Retinal pigment epithelial cell (primary cell): ENCODE results near the gene RMC1.
"Not testable (repeated sequence)": the region's sequence is repeated elsewhere in the genome, so short reads cannot be mapped to it uniquely, and the experiment has no call there.

ENCODE experiments used
- DNase-seq: peaks from one replicate; pipeline ENCODE4 v3.0.0-alpha.2; 2010; ENCODE audit warnings: low read depth
- H3K4me3 ChIP-seq: 2 replicates; pipeline ENCODE4 v1.5.1; 2011; ENCODE audit warnings: mild to moderate bottlenecking, low read length, control low read depth, moderate library complexity
- CTCF ChIP-seq: conservative IDR thresholded peaks from 2 replicates; pipeline ENCODE4 v1.5.1; 2011; ENCODE audit warnings: low read depth, low read length, control low read depth, inconsistent platforms

The RMC1 gene

GRCh38 chr18:23550898-23551297 is 47.6 kb downstream of the RMC1 start:
- no peak for TF ChIP-seq CTCF
- DNase-seq: no peak

GRCh38 chr18:23551978-23552377 is 48.7 kb downstream of the RMC1 start:
- H3K4me3 ChIP-seq: no peak overlapping the region
- no peak for DNase-seq
- TF ChIP-seq CTCF: no peak

More at GRCh38 chr18:23550898-23551297, 47.6 kb downstream of the RMC1 start:
- H3K4me3 ChIP-seq: no peak overlapping the region

- no peak for TF ChIP-seq CTCF
- DNase-seq: no peak
- no peak overlapping the region for H3K4me3 ChIP-seq
Observed at GRCh38 chr18:23552505-23552904, 49.2 kb downstream of the RMC1 start.

- no peak overlapping the region for H3K4me3 ChIP-seq
- no peak for TF ChIP-seq CTCF
- no peak for DNase-seq
Observed at GRCh38 chr18:23553887-23554286, 50.6 kb downstream of the RMC1 start.

GRCh38 chr18:23556145-23556780 is 53.0 kb downstream of the RMC1 start:
- H3K4me3 ChIP-seq: no peak overlapping the region
- TF ChIP-seq CTCF: no peak
- no peak for DNase-seq

GRCh38 chr18:23557511-23557910 is 54.2 kb downstream of the RMC1 start:
- not testable (repeated sequence) for H3K4me3 ChIP-seq, DNase-seq

- no peak for TF ChIP-seq CTCF
- no peak overlapping the region for H3K4me3 ChIP-seq
- no peak for DNase-seq
Observed at GRCh38 chr18:23560186-23560585, 56.9 kb downstream of the RMC1 start.
